HG02884 (cell line): ENCODE data around the gene CD47.

Experiments
- ATAC-seq: cut with Tn5 transposase; IDR thresholded peaks from one replicate; pipeline ENCODE4 v1.9.1; 2021; ENCODE audit warnings: mild to moderate bottlenecking, moderate library complexity; ENCODE audit not compliant: unreplicated experiment

Gene CD47

GRCh38 chr3:108055931-108056330 is 34.9 kb downstream of the CD47 start:
- no peak for ATAC-seq

GRCh38 chr3:108054935-108055334 is 35.9 kb downstream of the CD47 start:
- no peak for ATAC-seq

- ATAC-seq = no peak
Observed at GRCh38 chr3:108053483-108053882, 37.3 kb downstream of the CD47 start.

GRCh38 chr3:108053067-108053466 is 37.8 kb downstream of the CD47 start:
- ATAC-seq = no peak

DNA sequence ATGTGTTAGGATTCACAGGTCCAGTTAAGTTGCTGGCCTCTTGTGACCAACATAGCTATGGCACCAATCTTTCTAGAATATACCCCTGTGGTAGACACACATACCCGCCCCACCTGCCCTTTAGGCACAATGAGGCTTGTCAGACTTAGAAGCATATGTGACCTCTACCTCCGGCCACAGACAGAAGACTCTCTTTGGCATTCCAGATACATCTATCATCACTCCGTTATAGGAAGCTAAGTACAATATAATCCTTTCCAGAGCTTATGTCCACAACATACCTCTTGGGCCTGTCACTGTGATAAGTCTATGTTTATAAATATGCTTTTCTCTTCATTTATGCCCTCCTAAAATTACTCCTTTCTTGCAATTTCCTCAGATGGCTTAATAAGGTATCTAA is 39.8 kb downstream of the CD47 start:
- ATAC-seq = no peak

- ATAC-seq = no peak
Observed at GRCh38 chr3:108047987-108048386, 42.8 kb downstream of the CD47 start.

GRCh38 chr3:108046247-108046646 is 44.6 kb downstream of the CD47 start:
- no peak for ATAC-seq

DNA sequence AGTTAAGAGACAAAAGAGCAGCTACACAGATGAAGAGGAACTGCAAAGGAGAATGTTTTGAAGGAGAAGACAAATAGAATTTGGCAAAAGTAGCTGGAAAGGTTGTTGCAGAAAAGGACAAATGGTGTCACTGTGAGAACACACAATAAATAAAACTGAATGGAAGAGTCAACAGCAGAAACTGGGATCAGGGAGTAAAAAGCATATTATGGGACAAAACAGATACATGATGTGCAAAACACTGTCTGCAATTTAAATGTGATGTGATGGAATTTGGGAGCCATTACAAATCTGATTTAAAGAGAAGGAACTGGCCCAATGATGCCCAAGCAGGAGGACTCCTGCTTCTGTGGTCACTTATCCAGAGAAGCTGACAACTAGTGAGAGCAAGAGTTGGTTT is 46.1 kb downstream of the CD47 start:
- ATAC-seq = no peak

DNA sequence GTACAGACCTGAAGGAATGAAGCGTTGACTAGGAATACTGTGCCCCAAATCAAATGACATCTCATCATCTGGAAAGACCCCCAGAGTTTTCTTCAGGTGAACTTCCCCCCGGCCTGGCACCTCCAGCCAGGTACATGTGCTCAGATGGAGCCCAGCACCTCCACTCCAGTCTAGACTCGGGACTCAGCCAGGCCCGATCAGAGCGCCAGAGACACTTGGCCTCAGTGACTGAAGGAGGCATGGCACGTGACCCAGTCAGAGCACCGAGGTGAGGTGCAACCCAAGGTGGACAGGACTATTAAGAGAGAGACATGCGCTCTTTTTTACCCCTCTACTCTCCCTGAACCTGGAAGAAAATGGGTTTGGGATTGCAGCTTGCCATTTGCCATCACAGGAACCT is 48.5 kb downstream of the CD47 start:
- no peak for ATAC-seq

DNA sequence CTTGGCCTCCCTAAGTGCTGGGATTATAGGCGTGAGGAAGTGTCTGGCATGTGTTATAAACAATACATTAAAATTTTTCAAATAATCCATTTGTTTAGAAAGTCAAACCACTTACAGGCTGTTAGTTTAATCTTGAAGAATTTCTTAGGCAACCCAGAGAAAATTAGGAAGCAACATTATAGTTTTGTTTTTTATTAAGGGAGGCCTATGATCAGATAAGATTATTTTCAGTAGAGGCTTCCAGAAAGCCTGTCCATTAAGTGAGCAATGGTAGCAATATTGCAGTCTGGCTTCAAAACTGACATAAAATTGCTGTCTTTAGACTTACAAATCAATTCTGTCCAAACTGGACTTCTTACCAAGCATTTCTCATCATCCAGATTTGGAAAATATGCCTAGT is 49.6 kb downstream of the CD47 start:
- no peak for ATAC-seq

DNA sequence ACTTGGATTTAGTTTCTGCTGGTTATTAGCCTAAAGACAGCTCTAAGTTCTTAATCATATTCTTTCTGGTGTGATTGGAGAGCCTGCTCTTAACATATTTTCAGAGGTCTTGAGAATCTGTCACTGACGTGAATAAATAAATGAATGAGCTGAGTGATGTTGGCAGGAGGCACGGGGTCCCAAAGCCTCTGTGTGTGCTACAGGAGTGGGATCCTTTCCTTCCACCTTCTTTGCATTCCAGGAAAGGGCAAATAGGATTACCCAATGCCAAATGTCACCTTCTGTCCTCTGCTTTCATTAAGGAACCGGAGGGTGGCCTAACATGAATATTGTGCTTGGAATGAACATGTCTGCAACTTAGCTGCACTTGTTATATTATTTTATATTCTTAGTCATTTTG is 53.1 kb downstream of the CD47 start:
- ATAC-seq = no peak

GRCh38 chr3:108036984-108037741 is 53.7 kb downstream of the CD47 start:
- ATAC-seq = peak; percentile 74

GRCh38 chr3:108036401-108036800 is 54.4 kb downstream of the CD47 start:
- ATAC-seq = no peak

DNA sequence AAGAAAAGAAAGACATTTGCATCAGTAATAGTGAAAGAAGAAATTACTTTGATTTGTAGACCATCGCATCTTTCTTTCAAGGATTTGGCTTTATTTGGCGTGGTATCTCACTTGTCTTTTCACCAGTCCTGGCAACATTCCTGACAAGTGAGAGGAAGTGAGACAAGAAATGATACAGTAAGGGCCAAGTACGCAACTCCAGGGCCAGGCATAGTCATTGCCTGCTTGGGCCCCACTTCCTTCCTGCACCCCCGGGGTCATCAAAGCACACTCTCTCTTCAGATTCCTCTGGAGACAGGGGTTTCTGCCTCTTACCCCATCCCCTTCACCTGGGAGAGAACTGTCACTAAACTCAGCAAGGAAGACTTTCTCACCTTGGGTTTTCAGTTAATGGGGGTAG is 55.1 kb downstream of the CD47 start:
- no peak for ATAC-seq

- no peak for ATAC-seq
Observed at GRCh38 chr3:108031895-108032294, 58.9 kb downstream of the CD47 start.

GRCh38 chr3:108030960-108031359 is 59.9 kb downstream of the CD47 start:
- ATAC-seq = no peak

DNA sequence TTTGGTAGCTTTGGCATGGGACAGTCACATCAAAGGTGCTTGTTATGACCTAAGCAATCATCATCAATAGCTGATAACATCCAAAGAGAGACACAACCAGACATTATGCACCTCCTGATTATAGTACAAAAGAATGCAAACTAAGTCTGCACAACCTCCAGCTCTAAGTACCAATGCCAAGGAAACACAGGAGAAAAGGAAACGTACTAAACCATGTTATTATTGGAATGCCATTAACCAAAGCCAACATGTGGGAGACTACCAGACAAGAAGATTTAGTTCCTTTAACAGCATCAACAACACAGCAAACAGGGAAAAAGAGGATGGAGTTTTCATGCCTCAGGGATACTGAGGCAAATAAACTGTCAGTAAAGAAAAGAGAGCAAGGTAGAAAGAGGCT is 61.4 kb downstream of the CD47 start:
- ATAC-seq = no peak

DNA sequence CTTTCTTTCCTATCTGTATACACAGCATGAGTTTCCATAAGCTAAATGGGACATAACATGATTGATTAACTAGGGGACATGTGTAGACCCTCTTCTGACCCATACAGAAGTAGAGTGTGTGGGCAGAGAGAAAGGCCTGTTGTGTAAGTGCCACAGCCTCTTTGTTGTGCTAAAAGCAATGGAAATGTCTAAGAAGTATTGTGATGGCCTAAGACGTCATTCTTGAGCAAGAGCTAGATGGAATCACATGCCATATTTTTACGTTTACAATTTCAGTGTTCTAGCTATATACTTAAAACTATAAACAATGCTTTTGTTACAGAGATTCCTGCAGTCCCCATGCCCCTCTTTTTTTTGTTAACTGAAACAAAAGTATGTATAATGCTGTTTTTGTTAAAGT is 61.9 kb downstream of the CD47 start:
- no peak for ATAC-seq

DNA sequence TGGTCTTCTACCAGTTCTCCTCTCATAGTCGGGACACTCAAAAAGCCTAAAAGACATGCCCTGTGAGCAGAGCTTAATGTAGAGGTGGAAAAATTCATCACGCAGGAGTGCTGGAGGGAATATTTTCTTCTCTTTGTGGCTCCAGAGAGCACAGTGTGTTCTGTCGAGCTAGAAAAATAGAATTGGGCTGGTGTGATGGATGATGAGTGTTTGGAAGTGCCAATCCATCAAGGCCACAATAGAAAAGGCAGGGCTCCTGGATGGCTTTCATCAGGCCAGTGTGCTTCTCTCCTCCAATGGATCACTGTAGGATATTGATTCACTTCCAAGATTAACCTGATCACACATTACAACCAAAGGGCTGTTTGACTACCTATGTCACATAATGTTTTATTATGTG is 65.7 kb downstream of the CD47 start:
- ATAC-seq = no peak

- no peak for ATAC-seq
Observed at GRCh38 chr3:108024146-108024850, 66.5 kb downstream of the CD47 start.

DNA sequence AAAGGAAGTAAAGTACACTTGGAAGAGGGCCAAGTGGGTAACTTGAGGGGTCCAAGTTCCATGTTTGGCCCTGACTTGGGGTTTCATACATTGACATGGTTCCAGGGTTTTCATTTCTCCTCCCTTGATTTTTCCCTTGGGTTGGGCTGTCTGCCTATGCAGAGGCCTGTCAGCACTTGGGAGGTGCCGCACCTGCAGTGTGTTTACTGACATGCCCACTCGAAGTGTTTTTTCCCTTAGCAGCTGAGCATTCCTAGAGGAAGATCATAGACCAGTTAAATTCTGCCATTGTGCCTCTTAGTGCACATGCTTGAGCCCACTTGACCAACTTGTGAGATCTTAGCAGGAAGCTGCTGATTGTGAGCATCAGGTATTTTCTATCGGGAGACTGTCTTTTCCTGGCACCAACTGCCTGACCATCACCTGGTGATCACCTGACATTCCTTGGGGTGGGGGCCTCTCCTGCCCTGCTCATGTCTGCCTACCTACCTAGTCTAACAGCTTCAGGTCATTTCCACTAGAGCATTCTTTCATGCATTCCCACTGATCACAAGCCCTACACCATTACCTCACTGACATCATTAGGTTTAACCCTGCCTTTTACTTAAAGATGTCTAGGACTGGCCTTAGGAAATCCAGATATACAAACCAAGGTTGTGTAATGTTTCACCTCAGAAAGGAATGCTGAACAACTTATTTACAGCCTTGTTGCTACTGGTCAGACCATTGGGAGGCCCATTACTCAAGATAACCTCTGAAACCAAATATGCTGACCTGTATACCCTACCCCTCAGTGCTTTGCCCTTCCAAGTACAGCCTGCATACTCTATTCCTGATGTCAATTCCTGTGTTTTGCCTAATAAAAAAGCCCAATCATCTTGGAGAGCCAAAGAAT is 68.3 kb downstream of the CD47 start:
- ATAC-seq = no peak

DNA sequence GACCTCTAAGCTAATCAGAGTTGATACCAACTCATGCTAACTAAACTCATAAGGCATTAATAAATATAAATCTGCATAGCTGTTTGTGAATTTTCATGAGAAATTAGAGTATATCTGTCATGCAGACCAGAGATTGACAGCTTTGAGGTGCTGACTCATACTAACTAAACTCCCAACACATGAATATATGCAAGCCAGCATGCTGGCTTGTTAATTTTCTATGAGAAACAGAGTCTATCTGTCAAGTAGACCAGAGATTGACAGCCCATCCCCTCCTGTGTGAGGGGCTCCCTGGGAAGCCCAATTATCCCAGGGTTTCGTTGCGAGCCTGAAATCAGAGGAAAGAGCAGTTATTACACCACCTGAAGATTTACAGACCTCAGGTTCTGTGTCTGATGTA is 69.3 kb downstream of the CD47 start:
- ATAC-seq = no peak
